Ishikawa (cell line): ENCODE data around the gene VAPB.

Source experiments
- CEBPB ChIP-seq: IDR thresholded peaks from 2 replicates; pipeline ENCODE4 v1.6.1; 2012
- CREB1 ChIP-seq: IDR thresholded peaks from 2 replicates; pipeline ENCODE4 v1.6.1; 2012; ENCODE audit warnings: low read depth
- EGR1 ChIP-seq: IDR thresholded peaks from 2 replicates; pipeline ENCODE4 v1.6.1; 2012
- EP300 ChIP-seq: IDR thresholded peaks from 2 replicates; pipeline ENCODE4 v1.6.1; 2012; ENCODE audit warnings: borderline replicate concordance
- FOXM1 ChIP-seq: IDR thresholded peaks from 2 replicates; pipeline ENCODE4 v1.6.1; 2012; ENCODE audit warnings: low read depth, borderline replicate concordance
- NFIC ChIP-seq: IDR thresholded peaks from 2 replicates; pipeline ENCODE4 v1.6.1; 2012
- RAD21 ChIP-seq: IDR thresholded peaks from 2 replicates; pipeline ENCODE4 v1.6.1; 2012; ENCODE audit warnings: low read depth
- TAF1 ChIP-seq: IDR thresholded peaks from 2 replicates; pipeline ENCODE4 v1.6.1; 2012; ENCODE audit warnings: low read depth, mild to moderate bottlenecking
- TCF12 ChIP-seq: IDR thresholded peaks from 2 replicates; pipeline ENCODE4 v1.6.1; 2012; ENCODE audit warnings: low read depth
- TEAD4 ChIP-seq: IDR thresholded peaks from 2 replicates; pipeline ENCODE4 v1.6.1; 2012
- YY1 ChIP-seq: IDR thresholded peaks from 2 replicates; pipeline ENCODE4 v1.6.1; 2012; ENCODE audit warnings: low read depth
- TF ChIP-seq, protein P1 (sequence below): IDR thresholded peaks from 2 replicates; pipeline ENCODE4 v1.6.1; 2012; ENCODE audit warnings: low read depth, mild to moderate bottlenecking
- TF ChIP-seq, protein P2 (sequence below): IDR thresholded peaks from 2 replicates; pipeline ENCODE4 v1.6.1; 2012
- TF ChIP-seq, protein P3 (sequence below): IDR thresholded peaks from 2 replicates; pipeline ENCODE4 v1.6.1; 2012

DNA sequence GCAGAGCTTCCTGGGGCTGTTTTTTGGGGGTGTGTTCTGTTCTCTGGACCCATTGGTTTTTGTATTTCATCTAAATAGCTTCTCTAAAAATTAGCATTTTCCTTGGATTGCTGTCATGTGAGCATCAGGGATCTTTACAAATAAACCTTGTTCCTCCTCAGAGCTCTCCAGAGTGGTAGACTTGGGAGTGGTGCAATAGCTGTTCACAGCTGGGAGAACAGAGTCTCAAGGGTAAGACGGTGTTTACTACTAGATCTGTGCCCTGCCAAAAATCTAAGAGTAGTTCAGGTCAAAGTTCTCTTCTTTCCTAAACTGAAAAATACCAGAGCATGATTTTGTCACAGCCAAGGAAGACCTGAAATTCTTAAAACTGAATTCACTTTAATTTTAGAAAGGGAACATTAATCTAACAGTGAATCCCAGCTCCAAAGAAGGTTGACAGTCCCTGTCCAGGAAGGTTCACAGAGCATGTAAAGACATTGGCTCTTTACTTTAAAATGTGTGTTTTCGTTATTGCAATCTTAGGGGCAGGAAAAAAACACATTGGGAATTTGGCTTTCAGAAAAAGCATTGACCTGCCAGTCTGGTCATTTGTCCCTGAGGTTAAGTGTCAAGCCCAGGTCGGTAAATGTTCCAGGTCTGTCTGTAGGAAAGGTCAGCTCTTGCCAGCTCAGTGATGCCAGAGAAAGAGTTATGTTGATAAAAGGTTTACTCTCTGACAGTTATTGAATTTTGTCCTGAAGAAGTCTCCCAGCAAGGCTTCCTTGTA lies 43.3 kb downstream of the VAPB start:
- TF ChIP-seq, protein P1, sequence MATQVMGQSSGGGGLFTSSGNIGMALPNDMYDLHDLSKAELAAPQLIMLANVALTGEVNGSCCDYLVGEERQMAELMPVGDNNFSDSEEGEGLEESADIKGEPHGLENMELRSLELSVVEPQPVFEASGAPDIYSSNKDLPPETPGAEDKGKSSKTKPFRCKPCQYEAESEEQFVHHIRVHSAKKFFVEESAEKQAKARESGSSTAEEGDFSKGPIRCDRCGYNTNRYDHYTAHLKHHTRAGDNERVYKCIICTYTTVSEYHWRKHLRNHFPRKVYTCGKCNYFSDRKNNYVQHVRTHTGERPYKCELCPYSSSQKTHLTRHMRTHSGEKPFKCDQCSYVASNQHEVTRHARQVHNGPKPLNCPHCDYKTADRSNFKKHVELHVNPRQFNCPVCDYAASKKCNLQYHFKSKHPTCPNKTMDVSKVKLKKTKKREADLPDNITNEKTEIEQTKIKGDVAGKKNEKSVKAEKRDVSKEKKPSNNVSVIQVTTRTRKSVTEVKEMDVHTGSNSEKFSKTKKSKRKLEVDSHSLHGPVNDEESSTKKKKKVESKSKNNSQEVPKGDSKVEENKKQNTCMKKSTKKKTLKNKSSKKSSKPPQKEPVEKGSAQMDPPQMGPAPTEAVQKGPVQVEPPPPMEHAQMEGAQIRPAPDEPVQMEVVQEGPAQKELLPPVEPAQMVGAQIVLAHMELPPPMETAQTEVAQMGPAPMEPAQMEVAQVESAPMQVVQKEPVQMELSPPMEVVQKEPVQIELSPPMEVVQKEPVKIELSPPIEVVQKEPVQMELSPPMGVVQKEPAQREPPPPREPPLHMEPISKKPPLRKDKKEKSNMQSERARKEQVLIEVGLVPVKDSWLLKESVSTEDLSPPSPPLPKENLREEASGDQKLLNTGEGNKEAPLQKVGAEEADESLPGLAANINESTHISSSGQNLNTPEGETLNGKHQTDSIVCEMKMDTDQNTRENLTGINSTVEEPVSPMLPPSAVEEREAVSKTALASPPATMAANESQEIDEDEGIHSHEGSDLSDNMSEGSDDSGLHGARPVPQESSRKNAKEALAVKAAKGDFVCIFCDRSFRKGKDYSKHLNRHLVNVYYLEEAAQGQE: no peak
- TF ChIP-seq RAD21 (no peak), TEAD4 (no peak), TAF1 (no peak), CEBPB (no peak), NFIC (no peak), YY1 (no peak), EP300 (no peak), CREB1 (no peak), TCF12 (no peak), EGR1 (no peak), FOXM1 (no peak)
- TF ChIP-seq, protein P2, sequence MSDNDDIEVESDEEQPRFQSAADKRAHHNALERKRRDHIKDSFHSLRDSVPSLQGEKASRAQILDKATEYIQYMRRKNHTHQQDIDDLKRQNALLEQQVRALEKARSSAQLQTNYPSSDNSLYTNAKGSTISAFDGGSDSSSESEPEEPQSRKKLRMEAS: no peak
- TF ChIP-seq, protein P3, sequence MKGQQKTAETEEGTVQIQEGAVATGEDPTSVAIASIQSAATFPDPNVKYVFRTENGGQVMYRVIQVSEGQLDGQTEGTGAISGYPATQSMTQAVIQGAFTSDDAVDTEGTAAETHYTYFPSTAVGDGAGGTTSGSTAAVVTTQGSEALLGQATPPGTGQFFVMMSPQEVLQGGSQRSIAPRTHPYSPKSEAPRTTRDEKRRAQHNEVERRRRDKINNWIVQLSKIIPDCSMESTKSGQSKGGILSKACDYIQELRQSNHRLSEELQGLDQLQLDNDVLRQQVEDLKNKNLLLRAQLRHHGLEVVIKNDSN: no peak
